ENCODE results near the gene CENPX. TPM values are rescaled to one million over a fixed set of nuclear protein-coding genes. Genes with fewer than 3 reads are reported as not detected.

The CENPX gene
- total RNA-seq, 1 experiment from 2014 or later: 344 TPM

GRCh38 chr17:82018152-82018988 is 4.3 kb downstream of the CENPX start:
- H2AFZ ChIP-seq (ENCODE audit: low read length): no peak overlapping the region
- peaks cover 7% of the 10 kb centered on the region; the same call in 1 of the 2 replicates for H4K20me1 ChIP-seq (ENCODE audit: low read length)
- no TSS peak for BruUV-seq (replicated peaks)
- POLR2A ChIA-PET (ENCODE audit: unreplicated experiment): no interaction called here
- no peak for ATAC-seq
- H3K27ac ChIP-seq (ENCODE audit: low read length): no peak overlapping the region
- 0 out of 2 replicates have a peak, but pooled peaks cover 12% of the 10 kb centered on the region for H3K4me1 ChIP-seq (ENCODE audit: insufficient read depth, low read length)
- H3K9ac ChIP-seq (ENCODE audit: low read length): no peak overlapping the region
- H3F3A ChIP-seq (ENCODE audit: low read length, unreplicated experiment): no peaks in the 10 kb centered on the region
- H3K36me3 ChIP-seq (ENCODE audit: low read depth, low read length): no peaks in the 10 kb centered on the region; the same call in 1 of the 2 replicates
- H3K79me2 ChIP-seq (ENCODE audit: low read length): peaks cover 29% of the 10 kb centered on the region
- H3K9me2 ChIP-seq (replicated peaks; ENCODE audit: low read length): no peaks in the 10 kb centered on the region
- no peak for DNase-seq
- CTCF ChIA-PET: no interaction called here
- no peaks in the 10 kb centered on the region for H3K9me3 ChIP-seq (ENCODE audit: low read length)
- intact Hi-C loops (cut with micrococcal nuclease): no loop called here
- H3K4me3 ChIP-seq (ENCODE audit: low read length): no peak overlapping the region
- H3K27me3 ChIP-seq (ENCODE audit: low read length): no peaks in the 10 kb centered on the region
- TF ChIP-seq EZH2 (IDR thresholded peaks at IDR 0.05; ENCODE audit: low read length, unreplicated experiment) (no peak), EZH2phosphoT487 (IDR thresholded peaks at IDR 0.05; ENCODE audit: borderline replicate concordance, low read length) (no peak)
- TF ChIP-seq, protein P1, sequence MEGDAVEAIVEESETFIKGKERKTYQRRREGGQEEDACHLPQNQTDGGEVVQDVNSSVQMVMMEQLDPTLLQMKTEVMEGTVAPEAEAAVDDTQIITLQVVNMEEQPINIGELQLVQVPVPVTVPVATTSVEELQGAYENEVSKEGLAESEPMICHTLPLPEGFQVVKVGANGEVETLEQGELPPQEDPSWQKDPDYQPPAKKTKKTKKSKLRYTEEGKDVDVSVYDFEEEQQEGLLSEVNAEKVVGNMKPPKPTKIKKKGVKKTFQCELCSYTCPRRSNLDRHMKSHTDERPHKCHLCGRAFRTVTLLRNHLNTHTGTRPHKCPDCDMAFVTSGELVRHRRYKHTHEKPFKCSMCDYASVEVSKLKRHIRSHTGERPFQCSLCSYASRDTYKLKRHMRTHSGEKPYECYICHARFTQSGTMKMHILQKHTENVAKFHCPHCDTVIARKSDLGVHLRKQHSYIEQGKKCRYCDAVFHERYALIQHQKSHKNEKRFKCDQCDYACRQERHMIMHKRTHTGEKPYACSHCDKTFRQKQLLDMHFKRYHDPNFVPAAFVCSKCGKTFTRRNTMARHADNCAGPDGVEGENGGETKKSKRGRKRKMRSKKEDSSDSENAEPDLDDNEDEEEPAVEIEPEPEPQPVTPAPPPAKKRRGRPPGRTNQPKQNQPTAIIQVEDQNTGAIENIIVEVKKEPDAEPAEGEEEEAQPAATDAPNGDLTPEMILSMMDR (conservative IDR thresholded peaks at IDR 0.05; ENCODE audit: low read depth, low read length): no peak
- no peak overlapping the region for H3K4me2 ChIP-seq (ENCODE audit: low read length)

GRCh38 chr17:82017612-82018151 is 5.0 kb downstream of the CENPX start:
- no peaks in the 10 kb centered on the region; the same call in 1 of the 2 replicates for H3K36me3 ChIP-seq (ENCODE audit: low read depth, low read length)
- no peak overlapping the region for H2AFZ ChIP-seq (ENCODE audit: low read length)
- intact Hi-C loops (cut with micrococcal nuclease): no loop called here
- ATAC-seq (no peak), DNase-seq (no peak)
- TF ChIP-seq EZH2 (IDR thresholded peaks at IDR 0.05; ENCODE audit: low read length, unreplicated experiment): no peak
- TF ChIP-seq, protein P1 (conservative IDR thresholded peaks at IDR 0.05; ENCODE audit: low read depth, low read length): no peak
- no peak for TF ChIP-seq EZH2phosphoT487 (IDR thresholded peaks at IDR 0.05; ENCODE audit: borderline replicate concordance, low read length)
- 0 out of 2 replicates have a peak, but pooled peaks cover 12% of the 10 kb centered on the region for H3K4me1 ChIP-seq (ENCODE audit: insufficient read depth, low read length)
- no peak overlapping the region for H3K9ac ChIP-seq (ENCODE audit: low read length)
- H3F3A ChIP-seq (ENCODE audit: low read length, unreplicated experiment): no peaks in the 10 kb centered on the region
- peaks cover 7% of the 10 kb centered on the region; the same call in 1 of the 2 replicates for H4K20me1 ChIP-seq (ENCODE audit: low read length)
- no TSS peak for BruUV-seq (replicated peaks)
- H3K79me2 ChIP-seq (ENCODE audit: low read length): peaks cover 28% of the 10 kb centered on the region
- no peak overlapping the region for H3K4me3 ChIP-seq (ENCODE audit: low read length)
- H3K27ac ChIP-seq (ENCODE audit: low read length): no peak overlapping the region
- ChIA-PET POLR2A (ENCODE audit: unreplicated experiment) (no interaction called here), CTCF (interaction anchor here (0.6 kb wide), 1 partner anchor 50 kb away, joined by 13 read pairs; no protein-coding TSS in a partner anchor)
- H3K4me2 ChIP-seq (ENCODE audit: low read length): no peak overlapping the region
- H3K9me3 ChIP-seq (ENCODE audit: low read length): no peaks in the 10 kb centered on the region
- H3K27me3 ChIP-seq (ENCODE audit: low read length): no peaks in the 10 kb centered on the region
- H3K9me2 ChIP-seq (replicated peaks; ENCODE audit: low read length): no peaks in the 10 kb centered on the region
